GM23248 (cell line): ENCODE measurements around the gene CAPRIN2. TPM values are rescaled to one million over a fixed set of nuclear protein-coding genes. Genes with fewer than 3 reads are reported as not detected.
A peak's percentile ranks its signal among the peaks of the same experiment; 100 is the strongest.

Experiments used
- DNase-seq: peaks from one replicate; pipeline ENCODE4 v3.0.0-alpha.2; 2015
- H2AFZ ChIP-seq: fragments of 200-600 bp; sonication (generic); 2 replicates; pipeline ENCODE4 v1.6.1; 2016; ENCODE audit warnings: antibody characterized with exemption
- H3F3A ChIP-seq: fragments of 200-600 bp; sonication (generic); 2 replicates; pipeline ENCODE4 v1.6.1; 2016; ENCODE audit warnings: mild to moderate bottlenecking, antibody characterized with exemption, mixed run types; ENCODE audit not compliant: insufficient read depth
- H3K27ac ChIP-seq: fragments of 200-600 bp; sonication (generic); 2 replicates; pipeline ENCODE4 v1.5.1; 2016; ENCODE audit warnings: mild to moderate bottlenecking
- H3K27me3 ChIP-seq: fragments of 200-600 bp; sonication (generic); replicated peaks from 2 replicates; pipeline ENCODE4 v1.6.1; 2016; ENCODE audit warnings: mild to moderate bottlenecking; ENCODE audit not compliant: insufficient read depth
- H3K36me3 ChIP-seq: fragments of 200-600 bp; sonication (generic); 2 replicates; pipeline ENCODE4 v1.6.1; 2016; ENCODE audit warnings: low read depth, mild to moderate bottlenecking
- H3K4me1 ChIP-seq: fragments of 200-600 bp; sonication (generic); 2 replicates; pipeline ENCODE4 v1.6.1; 2016; ENCODE audit warnings: mild to moderate bottlenecking; ENCODE audit not compliant: insufficient read depth
- H3K4me2 ChIP-seq: fragments of 200-600 bp; sonication (generic); one replicate; pipeline ENCODE4 v1.6.1; 2016; ENCODE audit warnings: mild to moderate bottlenecking; ENCODE audit not compliant: unreplicated experiment
- H3K4me3 ChIP-seq: fragments of 200-600 bp; sonication (generic); 2 replicates; pipeline ENCODE4 v1.5.1; 2016; ENCODE audit warnings: mild to moderate bottlenecking
- H3K79me2 ChIP-seq: fragments of 200-600 bp; sonication (generic); 2 replicates; pipeline ENCODE4 v1.6.1; 2016; ENCODE audit warnings: mild to moderate bottlenecking; ENCODE audit not compliant: insufficient read depth
- H3K9ac ChIP-seq: fragments of 200-600 bp; sonication (generic); 2 replicates; pipeline ENCODE4 v1.6.1; 2016; ENCODE audit warnings: mild to moderate bottlenecking
- H3K9me2 ChIP-seq: fragments of 200-600 bp; sonication (generic); 2 replicates; pipeline ENCODE4 v1.6.1; 2016; ENCODE audit warnings: mixed run types, mild to moderate bottlenecking, moderate library complexity; ENCODE audit not compliant: insufficient read depth
- H3K9me3 ChIP-seq: fragments of 200-600 bp; sonication (generic); one replicate; pipeline ENCODE4 v1.6.1; 2017; ENCODE audit warnings: low read depth
- H4K20me1 ChIP-seq: fragments of 200-600 bp; sonication (generic); 2 replicates; pipeline ENCODE4 v1.6.0; 2016; ENCODE audit not compliant: insufficient read depth
- EZH2 ChIP-seq: fragments of 200-600 bp; sonication (generic); IDR thresholded peaks from 2 replicates; pipeline ENCODE4 v1.6.1; 2018; ENCODE audit warnings: antibody characterized with exemption, mild to moderate bottlenecking; ENCODE audit not compliant: insufficient read depth, poor library complexity, severe bottlenecking
- EZH2phosphoT487 ChIP-seq: fragments of 200-600 bp; sonication (generic); IDR thresholded peaks from 2 replicates; pipeline ENCODE4 v1.6.1; 2018; ENCODE audit warnings: antibody characterized with exemption, moderate library complexity, mild to moderate bottlenecking, low read depth; ENCODE audit not compliant: insufficient read depth
- WGBS, 2 experiments: methylation state at CpG; one replicate each; pipeline ENCODE4 v1.1.6; 2015 to 2017; ENCODE audit warnings: low lambda C conversion rate in 2 of 2, low coverage in 1 of 2; ENCODE audit errors: missing lambda C conversion rate in 2 of 2; 5-methylcytosine and 5-hydroxymethylcytosine counted together
- in situ Hi-C: fragments of 300-500 bp; cut with MboI; formaldehyde crosslinking; loops from 2 replicates; pipeline ENCODE4 v1.15.0; 2020
- polyA plus RNA-seq: library from polyadenylated mRNA; unstranded; fragments of >200 nt; fragmentation: Nextera tagmentation; extraction: Ambion mirVana; gene quantifications from 2 replicates; pipeline ENCODE4 v1.2.1, GENCODE V29; 2016
- total RNA-seq: library from RNA; depleted of rRNA; stranded (reverse); fragments of >200 nt; shearing (Covaris generic); gene quantifications from 2 replicates; pipeline ENCODE4 v1.2.3, GENCODE V29; 2014

The CAPRIN2 gene
- total and polyA plus RNA-seq, 2 experiments from 2014 or later = 20.1 to 33.0 TPM

- Histone ChIP-seq H3K27me3 (no peaks in the 10 kb centered on the region), H3K36me3 (peaks cover 4% of the 10 kb centered on the region; the same call in 1 of the 2 replicates), H3K4me1 (peaks cover 14% of the 10 kb centered on the region), H3K27ac (no peak overlapping the region), H3K4me3 (no peak overlapping the region), H4K20me1 (no peaks in the 10 kb centered on the region), H3K79me2 (peaks cover 20% of the 10 kb centered on the region), H3F3A (0 out of 2 replicates have a peak, but pooled peaks cover 16% of the 10 kb centered on the region), H2AFZ (no peak overlapping the region), H3K9me2 (no peaks in the 10 kb centered on the region), H3K4me2 (no peak overlapping the region), H3K9ac (no peak overlapping the region), H3K9me3 (no peaks in the 10 kb centered on the region)
- TF ChIP-seq EZH2phosphoT487 (no peak), EZH2 (no peak)
- 72 to 73% methylated on average over 4 of the region's 4 CpGs for WGBS, 2 experiments
- DNase-seq = no peak
- in situ Hi-C loops = no loop called here
Measured at GRCh38 chr12:30757316-30757715, 2.6 kb upstream of the CAPRIN2 start.

GRCh38 chr12:30756074-30756473 lies 1.3 kb upstream of the CAPRIN2 start:
- peaks cover 33% of the 10 kb centered on the region for H3K79me2 ChIP-seq
- no peaks in the 10 kb centered on the region for H3K9me2 ChIP-seq
- no peaks in the 10 kb centered on the region for H3K27me3 ChIP-seq
- no peak overlapping the region for H3K9ac ChIP-seq
- peak overlapping the region; percentile 84 for H3K4me2 ChIP-seq
- in situ Hi-C loops = no loop called here
- H3K27ac ChIP-seq = no peak overlapping the region
- H3K4me1 ChIP-seq = peaks cover 25% of the 10 kb centered on the region
- H3F3A ChIP-seq = 0 out of 2 replicates have a peak, but pooled peaks cover 16% of the 10 kb centered on the region
- 97 to 98% methylated on average over 10 of the region's 10 CpGs for WGBS, 2 experiments
- no peaks in the 10 kb centered on the region for H3K9me3 ChIP-seq
- H2AFZ ChIP-seq = no peak overlapping the region; the same call in 1 of the 2 replicates
- no peak for DNase-seq
- peaks cover 4% of the 10 kb centered on the region; the same call in 1 of the 2 replicates for H3K36me3 ChIP-seq
- no peaks in the 10 kb centered on the region for H4K20me1 ChIP-seq
- TF ChIP-seq EZH2phosphoT487 (no peak), EZH2 (no peak)
- H3K4me3 ChIP-seq = peak overlapping the region; percentile 85; the same call in 1 of the 2 replicates

GRCh38 chr12:30755395-30755762 lies 628 bp upstream of the CAPRIN2 start:
- H3K27ac ChIP-seq = peak overlapping the region; percentile 70
- H2AFZ ChIP-seq = peak overlapping the region; percentile 93
- no peaks in the 10 kb centered on the region for H3K27me3 ChIP-seq
- in situ Hi-C loops = no loop called here
- H3K4me2 ChIP-seq = peak overlapping the region; percentile 84
- H3K79me2 ChIP-seq = peaks cover 40% of the 10 kb centered on the region
- TF ChIP-seq EZH2 (no peak), EZH2phosphoT487 (no peak)
- no peaks in the 10 kb centered on the region for H4K20me1 ChIP-seq
- peak overlapping the region; percentile 85 for H3K4me3 ChIP-seq
- no peaks in the 10 kb centered on the region for H3K9me3 ChIP-seq
- 0 out of 2 replicates have a peak, but pooled peaks cover 16% of the 10 kb centered on the region for H3F3A ChIP-seq
- peaks cover 32% of the 10 kb centered on the region for H3K4me1 ChIP-seq
- H3K9ac ChIP-seq = peak overlapping the region; percentile 82
- DNase-seq = no peak
- 28 to 29% methylated on average over 7 of the region's 7 CpGs for WGBS, 2 experiments
- H3K36me3 ChIP-seq = peaks cover 5% of the 10 kb centered on the region; the same call in 1 of the 2 replicates
- H3K9me2 ChIP-seq = no peaks in the 10 kb centered on the region

DNA sequence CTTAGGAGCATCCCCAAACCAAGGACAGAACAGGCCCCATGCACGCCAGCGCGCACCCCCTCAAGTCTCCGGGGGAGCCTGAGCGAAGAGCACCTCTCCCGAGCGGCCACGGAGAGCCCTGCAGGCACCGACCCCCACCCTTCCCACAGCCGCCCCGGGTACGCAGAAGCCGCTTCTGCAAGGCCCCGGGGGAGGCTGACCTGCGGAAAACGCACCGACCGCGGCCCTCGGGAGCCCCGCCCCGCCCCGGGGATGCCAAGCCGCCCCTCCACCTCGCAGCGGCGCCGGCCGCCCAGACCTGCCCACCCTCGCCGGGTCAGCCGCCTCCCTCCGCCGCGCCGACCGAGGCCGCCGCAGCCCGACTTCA lies 385 bp downstream of the CAPRIN2 start:
- Histone ChIP-seq H3F3A (0 out of 2 replicates have a peak, but pooled peaks cover 16% of the 10 kb centered on the region), H3K27me3 (no peaks in the 10 kb centered on the region), H3K27ac (peak overlapping the region; percentile 70), H2AFZ (peak overlapping the region; percentile 72), H3K9me2 (no peaks in the 10 kb centered on the region), H3K4me2 (peak overlapping the region; percentile 94), H4K20me1 (no peaks in the 10 kb centered on the region), H3K9me3 (no peaks in the 10 kb centered on the region), H3K4me3 (peak overlapping the region; percentile 85), H3K4me1 (peaks cover 42% of the 10 kb centered on the region), H3K9ac (peak overlapping the region; percentile 82), H3K79me2 (peaks cover 50% of the 10 kb centered on the region), H3K36me3 (peaks cover 8% of the 10 kb centered on the region; the same call in 1 of the 2 replicates)
- WGBS, 2 experiments = 0 to 1% methylated on average over 8 to 38 of the region's 40 CpGs
- TF ChIP-seq EZH2phosphoT487 (no peak), EZH2 (no peak)
- in situ Hi-C loops = no loop called here
- DNase-seq = no peak
